KBM-7 (cell line): ENCODE data around the gene KDSR.

ENCODE experiments used
- DNase-seq: peaks from one replicate; pipeline ENCODE4 v3.0.0-alpha.2; 2015
- in situ Hi-C: fragments of 300-500 bp; cut with MboI; formaldehyde crosslinking; loops from 2 replicates; pipeline ENCODE4 v1.14.3; 2020; ENCODE audit warnings: low sequenced_read_pairs, low pct_unique_long_range_greater_than_20kb, mixed read lengths

The KDSR gene

DNA sequence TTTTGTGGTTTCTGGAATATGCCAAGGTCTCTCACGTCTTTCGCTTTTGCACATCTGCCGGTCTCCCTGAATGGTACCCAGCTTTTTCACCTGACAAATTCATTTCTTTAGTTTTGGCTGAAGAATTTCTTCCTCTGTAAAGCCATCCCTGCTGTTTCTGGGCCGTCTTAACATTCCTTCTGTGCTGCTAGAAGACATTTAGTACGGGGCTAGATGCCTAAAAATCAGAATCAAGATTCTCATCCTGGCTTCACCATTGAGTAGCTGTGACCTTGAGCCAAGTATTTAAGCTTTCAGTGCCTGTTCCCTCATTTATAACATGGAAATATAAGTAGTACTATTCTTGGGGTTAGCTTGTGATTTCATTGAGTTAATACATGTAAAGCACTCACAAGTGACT lies 41.0 kb downstream of the KDSR start:
- in situ Hi-C loops, result loop anchor here (25.0 kb wide), 1 partner anchor 739 kb away; no protein-coding TSS in a partner anchor
- no peak for DNase-seq

DNA sequence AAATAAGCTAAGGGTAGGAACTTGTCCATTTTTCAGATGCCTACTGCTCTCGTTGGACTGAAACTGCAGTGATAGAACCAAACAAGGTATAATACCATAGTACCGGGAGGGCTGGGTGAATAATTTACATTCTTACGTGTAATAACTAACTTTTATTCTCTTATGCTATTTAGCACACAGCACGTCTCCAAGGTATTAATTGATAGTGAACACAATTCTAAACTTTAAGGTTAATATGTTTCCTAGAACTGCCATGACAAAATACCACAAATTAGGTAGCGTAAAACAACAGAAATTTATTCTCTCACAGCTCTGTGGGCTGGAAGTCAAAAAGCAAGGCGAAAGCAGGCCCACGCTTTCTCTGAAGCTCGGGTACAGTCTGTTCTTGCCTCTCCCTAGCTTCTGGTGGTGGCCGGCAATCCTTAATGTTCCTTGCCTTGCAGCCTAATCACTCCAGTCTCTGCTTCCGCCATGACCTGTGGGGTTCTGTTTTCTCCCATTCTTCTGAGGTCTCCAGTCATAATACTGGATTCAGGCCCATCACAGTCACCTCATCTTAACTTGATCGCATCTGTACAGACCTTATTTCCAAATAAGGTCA lies 41.8 kb downstream of the KDSR start:
- in situ Hi-C loops, result loop anchor here (25.0 kb wide), 1 partner anchor 738 kb away; no protein-coding TSS in a partner anchor
- no peak for DNase-seq

DNA sequence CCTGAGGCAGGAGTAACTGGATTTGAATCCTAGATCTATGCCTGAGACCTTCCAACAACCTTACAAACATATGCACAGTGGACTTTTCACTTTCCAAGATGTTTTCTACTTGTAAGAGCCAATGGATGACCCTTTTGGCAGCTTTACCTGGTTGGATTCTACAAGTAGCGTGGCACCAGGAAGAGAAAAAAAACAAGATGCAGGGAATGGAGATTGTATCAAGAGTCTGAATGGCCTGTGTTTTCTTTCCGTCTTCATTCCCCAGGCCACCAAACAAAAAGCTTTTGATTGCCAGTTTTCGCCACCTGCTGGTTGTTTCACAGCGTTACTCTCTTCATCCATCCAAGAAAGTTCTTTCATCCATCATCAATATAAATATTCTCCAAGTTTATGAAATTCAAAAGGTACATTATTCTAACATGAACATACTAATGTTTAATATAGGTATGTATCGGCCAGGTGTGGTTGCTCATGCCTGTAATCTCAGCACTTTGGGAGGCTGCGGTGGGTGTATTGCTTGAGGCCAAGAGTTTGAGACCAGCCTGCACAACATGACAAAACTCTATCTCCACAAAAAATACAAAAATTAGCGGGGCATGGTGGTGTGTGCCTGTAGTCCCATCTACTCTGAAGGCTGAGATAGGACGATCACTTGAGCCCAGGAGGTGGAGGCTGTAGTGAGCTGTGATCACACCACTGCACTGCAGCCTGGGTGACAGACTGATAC lies 43.9 kb downstream of the KDSR start:
- peak; percentile 79 for DNase-seq
- in situ Hi-C loops, result loop anchor here (5.0 to 25.0 kb wide), 2 partner anchors 186 to 306 kb away; no protein-coding TSS in a partner anchor

DNA sequence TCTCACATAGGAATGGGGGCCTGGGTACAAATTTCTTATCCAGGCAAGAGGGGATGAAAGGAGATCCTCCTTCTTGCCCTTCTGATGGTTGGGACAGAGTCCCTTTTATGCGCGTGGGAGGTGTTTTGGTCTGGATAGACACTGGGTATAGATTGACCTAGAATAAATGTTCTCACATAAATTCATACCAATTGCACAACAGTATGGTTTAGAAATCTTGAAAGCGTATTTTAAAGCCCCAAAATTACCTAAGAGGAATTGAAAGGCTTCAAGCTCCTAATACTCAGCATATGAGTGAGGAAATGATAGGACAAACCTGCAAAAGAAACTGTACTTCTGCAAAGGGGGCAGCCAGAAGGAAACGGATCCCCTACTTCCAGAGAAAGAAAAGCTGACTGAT lies 44.8 kb downstream of the KDSR start:
- peak; percentile 28 for DNase-seq
- in situ Hi-C loops, result loop anchor here (5.0 to 25.0 kb wide), 2 partner anchors 185 to 305 kb away; no protein-coding TSS in a partner anchor

DNA sequence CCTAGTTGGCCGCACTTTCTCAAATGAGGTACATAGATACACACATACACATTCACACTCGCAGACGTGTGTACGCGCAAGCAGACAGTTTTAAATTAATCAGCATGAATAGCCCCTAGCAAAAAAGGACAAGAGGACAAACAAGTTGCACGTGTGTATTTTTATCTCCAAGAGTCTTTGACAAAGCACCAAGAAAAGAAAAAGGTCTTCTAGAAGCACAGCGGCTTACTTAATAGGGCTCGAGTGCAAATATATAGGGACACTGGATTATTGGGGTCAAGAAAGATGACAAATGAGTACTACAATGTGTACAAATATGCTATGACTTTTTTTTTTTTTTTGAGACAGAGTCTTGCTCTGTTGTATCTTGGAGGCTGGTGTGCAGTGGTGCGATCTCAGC lies 45.7 kb downstream of the KDSR start:
- DNase-seq, result no peak
- in situ Hi-C loops, result loop anchor here (5.0 to 25.0 kb wide), 2 partner anchors 184 to 304 kb away; no protein-coding TSS in a partner anchor

DNA sequence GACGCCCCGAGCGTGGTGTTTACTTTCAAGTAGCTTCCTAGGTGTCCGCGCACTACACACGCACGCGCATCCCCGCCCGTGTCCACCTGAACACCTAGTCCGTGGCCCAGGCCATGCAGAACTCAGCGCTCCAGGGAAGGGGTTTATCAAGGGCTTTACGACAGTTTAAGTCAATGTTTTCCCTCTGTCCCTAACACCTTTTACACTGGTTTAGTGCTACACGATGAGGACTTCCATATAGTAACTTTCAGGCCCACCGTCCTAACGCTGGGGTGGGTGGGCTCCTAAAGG lies 46.1 kb downstream of the KDSR start:
- in situ Hi-C loops, result loop anchor here (5.0 to 25.0 kb wide), 2 partner anchors 184 to 304 kb away; no protein-coding TSS in a partner anchor
- DNase-seq, result no peak

DNA sequence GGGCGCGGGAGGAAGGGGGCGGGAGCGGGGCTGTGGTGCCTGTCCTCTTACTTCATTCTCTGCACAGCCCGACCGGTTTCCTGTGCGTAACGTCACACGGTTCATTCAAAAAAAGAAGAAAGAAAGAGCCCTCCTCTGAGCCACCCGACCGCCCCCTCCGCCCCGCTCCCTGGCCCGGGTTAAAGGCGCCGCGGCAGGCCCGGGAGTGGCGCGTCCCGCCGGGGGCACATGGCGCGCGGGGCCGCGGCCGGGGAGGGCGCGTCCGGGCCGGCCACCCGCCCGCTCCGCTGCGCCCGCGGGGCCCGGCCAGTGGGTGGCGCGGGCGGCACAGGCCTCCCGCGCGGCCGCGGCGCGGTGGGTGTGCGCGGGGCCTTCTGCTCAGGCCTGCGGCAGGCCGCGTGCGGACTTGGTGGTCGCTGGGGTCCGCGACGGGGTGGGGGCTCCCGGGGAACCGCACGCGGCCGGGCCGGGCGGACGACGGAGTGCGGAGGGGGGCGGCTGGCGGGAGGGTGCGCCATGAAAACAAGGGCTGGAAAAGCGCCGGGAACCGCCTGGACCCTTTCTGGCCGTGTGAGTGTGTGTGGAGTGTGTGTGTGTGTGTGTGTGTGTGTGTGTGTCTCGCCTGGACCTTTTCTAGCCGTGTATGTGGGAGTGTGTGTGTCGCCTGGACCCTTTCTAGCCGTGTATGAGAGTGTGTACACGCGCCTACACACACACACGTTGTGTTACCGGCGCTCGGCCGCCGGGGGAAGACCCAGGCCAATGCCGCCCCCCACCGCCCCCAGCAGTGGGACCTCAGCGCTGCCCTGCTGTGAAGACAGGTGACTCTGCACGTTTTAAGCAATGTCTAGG lies 46.7 kb downstream of the KDSR start:
- DNase-seq, result peak; percentile 90
- in situ Hi-C loops, result loop anchor here (5.0 to 25.0 kb wide), 2 partner anchors 183 to 303 kb away; no protein-coding TSS in a partner anchor

DNA sequence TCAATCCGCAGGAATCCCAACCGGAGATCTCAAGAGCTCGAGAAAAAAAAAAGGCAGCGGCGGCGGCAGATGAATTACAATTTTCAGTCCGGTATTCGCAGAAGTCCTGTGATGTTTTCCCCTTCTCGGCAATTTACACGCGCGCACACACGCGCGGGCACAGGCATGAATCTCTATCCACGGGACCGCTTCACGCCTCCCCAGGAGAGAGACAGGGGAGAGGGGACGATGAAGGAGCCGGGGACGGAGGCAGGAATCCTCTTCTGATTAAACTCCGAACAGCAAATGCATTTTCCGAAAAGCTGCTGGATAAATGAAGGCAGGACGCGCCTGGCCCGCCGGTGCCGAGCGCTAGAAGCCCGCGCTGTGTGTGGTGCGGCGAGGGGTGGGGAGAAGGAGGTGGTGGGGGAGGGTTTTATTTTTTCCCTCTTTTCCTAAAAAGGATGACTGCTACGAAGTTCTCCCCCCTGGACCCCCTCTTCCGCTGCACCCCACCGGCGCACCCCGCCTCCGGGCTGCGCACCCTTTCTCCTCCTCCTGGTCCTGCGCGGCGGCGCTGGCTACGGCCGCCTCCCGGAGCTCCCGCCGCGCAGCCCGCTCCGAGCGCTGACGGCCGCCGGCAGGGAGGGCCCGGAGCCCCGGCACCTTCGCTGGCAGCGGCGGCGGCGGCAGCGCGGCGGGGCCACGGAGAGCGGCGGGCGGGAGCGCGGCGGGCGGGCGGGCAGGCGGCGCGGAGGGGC lies 47.5 kb downstream of the KDSR start, which contains the start of gene BCL2:
Gene BCL2 (minus strand): TSS at position 387 of the 740 bp plus-strand sequence.
- in situ Hi-C loops, result loop anchor here (5.0 to 25.0 kb wide), 2 partner anchors 182 to 302 kb away; no protein-coding TSS in a partner anchor

DNA sequence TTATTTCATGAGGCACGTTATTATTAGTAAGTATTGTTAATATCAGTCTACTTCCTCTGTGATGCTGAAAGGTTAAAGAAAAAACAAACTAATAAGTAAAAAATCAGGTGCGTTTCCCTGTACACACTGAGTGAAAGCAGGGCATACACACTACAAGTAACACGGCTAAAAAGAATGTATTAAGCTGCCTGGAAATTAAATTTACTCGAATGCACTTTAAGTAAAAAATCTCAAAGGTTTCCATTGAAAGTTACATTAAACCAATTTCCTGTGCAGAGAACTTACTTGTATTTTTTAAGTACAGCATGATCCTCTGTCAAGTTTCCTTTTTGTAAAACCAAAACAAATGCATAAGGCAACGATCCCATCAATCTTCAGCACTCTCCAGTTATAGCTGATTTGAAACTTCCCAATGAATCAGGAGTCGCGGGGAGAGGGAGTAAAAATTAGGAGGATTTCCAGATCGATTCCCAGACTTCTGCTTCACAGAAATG lies 48.1 kb downstream of the KDSR start:
- DNase-seq, result no peak
- in situ Hi-C loops, result loop anchor here (25.0 kb wide), 1 partner anchor 182 kb away; no protein-coding TSS in a partner anchor

More for the DNA sequence above, 47.5 kb downstream of the KDSR start, which contains the start of gene BCL2:
- peak; percentile 59 for DNase-seq

DNA sequence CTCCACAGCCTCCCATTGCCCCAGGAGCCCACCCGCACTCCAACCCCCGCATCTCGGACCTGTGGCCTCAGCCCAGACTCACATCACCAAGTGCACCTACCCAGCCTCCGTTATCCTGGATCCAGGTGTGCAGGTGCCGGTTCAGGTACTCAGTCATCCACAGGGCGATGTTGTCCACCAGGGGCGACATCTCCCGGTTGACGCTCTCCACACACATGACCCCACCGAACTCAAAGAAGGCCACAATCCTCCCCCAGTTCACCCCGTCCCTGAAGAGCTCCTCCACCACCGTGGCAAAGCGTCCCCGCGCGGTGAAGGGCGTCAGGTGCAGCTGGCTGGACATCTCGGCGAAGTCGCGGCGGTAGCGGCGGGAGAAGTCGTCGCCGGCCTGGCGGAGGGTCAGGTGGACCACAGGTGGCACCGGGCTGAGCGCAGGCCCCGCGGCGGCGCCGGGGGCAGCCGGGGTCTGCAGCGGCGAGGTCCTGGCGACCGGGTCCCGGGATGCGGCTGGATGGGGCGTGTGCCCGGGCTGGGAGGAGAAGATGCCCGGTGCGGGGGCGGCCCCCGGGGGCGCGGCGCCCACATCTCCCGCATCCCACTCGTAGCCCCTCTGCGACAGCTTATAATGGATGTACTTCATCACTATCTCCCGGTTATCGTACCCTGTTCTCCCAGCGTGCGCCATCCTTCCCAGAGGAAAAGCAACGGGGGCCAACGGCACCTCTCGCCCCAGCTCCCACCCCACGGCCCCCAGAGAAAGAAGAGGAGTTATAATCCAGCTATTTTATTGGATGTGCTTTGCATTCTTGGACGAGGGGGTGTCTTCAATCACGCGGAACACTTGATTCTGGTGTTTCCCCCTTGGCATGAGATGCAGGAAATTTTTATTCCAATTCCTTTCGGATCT lies 48.8 kb downstream of the KDSR start:
- peak; percentile 90 for DNase-seq
- in situ Hi-C loops, result loop anchor here (25.0 kb wide), 1 partner anchor 181 kb away; no protein-coding TSS in a partner anchor

DNA sequence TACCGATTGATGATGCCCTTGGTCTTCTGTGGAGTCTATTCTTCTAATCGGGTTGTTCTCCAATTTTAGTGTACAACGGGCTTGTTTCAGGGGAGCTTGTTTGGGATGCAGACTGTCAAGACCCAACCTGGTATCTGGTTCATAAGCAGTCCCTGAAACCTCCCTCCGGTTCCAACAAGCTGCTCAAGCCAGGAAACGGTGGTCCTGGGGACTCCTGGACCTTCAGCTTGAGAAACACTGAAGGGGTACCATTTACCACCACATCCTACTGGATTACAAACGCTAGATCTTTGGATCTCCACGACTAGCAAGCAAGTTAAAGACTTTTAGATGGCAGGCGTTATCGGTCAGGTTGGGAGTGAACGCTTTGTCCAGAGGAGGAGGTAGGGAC lies 49.5 kb downstream of the KDSR start:
- in situ Hi-C loops, result loop anchor here (25.0 kb wide), 1 partner anchor 180 kb away; no protein-coding TSS in a partner anchor
- peak; percentile 16 for DNase-seq

DNA sequence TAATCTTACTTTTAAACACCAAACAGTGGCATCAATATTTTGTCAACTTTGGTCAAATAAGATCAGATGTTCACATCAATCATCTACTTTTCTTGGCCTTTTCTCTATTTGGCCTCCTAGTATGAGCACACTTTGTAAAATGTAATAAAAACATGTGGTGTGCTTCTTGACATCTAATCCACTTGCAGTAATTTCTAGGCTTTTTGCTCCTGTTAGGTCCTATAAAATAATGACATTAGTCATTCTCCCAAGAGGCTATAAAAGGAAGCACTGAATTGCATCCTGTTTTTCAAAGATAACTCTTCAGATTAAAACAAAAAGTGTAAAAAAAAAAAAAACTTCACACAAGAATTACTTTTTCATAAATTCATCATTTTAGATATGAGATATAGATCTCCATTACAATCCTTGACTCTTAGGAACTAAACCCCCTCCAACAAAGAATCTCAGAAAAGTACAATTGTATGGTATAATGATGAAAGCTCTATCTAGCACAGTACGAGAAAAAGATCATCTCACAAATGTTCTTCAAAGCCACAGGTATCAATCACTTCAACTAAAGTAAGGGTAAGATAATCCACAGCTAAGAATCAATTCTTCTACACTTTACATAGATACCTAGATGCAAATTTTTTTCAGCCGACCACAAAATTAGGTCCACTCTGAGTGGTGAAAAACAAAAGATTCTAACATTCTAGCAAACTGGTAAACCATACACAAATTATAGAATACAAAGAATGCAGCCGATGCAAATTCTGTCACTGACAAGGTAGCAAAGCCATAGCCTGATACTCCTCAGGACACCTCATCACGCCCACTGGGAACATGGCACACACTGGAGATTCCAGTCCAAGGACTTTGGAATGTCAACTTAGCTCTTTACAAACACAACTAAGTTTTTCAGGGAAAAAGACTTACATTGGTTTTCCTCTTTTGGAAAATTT lies 50.1 kb downstream of the KDSR start:
- peak; percentile 14 for DNase-seq
- in situ Hi-C loops, result loop anchor here (25.0 kb wide), 1 partner anchor 180 kb away; no protein-coding TSS in a partner anchor

DNA sequence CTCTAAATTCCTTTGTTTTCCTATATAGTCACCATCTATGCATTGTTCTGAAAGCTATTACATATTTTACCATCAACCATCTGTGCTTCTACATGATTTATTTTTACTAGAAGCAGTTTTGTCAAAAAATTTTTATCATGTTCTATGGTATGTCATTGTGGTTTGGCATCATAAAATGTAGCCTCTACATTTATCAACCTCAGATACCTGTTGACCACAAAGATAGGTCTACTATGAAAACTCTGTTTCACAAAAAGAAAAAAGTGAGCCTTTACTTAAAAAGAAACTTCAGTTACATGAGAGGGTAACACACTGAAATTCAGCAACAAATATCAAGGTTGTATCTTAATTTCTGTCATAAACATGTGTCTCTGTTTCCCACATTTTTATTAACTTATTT lies 51.1 kb downstream of the KDSR start:
- in situ Hi-C loops, result loop anchor here (25.0 kb wide), 1 partner anchor 179 kb away; no protein-coding TSS in a partner anchor

DNA sequence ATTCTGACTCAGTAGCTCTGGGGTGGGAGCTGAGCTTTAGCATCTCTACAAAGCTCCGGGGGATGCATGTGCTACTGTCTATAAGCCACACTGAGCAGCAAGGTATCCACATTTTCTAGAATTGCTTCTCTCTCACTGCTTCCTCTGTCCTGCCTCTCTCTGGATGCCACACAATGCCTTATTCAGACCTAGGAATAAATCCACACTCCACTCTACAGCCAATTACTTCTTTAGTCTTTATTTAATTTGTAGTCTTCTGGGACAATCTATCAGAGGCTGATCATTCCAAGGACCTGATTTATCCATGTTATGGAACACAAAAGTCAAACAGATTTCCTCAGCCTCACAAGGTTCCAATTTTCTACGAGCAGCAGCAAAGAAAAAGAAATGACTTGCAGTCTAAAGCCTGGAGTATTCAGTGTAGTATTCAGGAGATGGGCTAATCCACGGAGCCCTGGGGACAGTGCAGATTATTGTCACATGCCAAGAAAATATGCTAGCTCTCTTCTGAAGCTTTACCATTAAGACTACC lies 51.8 kb downstream of the KDSR start:
- in situ Hi-C loops, result loop anchor here (25.0 kb wide), 1 partner anchor 178 kb away; no protein-coding TSS in a partner anchor
- no peak for DNase-seq

More for the DNA sequence above, 51.1 kb downstream of the KDSR start:
- DNase-seq, result no peak

DNA sequence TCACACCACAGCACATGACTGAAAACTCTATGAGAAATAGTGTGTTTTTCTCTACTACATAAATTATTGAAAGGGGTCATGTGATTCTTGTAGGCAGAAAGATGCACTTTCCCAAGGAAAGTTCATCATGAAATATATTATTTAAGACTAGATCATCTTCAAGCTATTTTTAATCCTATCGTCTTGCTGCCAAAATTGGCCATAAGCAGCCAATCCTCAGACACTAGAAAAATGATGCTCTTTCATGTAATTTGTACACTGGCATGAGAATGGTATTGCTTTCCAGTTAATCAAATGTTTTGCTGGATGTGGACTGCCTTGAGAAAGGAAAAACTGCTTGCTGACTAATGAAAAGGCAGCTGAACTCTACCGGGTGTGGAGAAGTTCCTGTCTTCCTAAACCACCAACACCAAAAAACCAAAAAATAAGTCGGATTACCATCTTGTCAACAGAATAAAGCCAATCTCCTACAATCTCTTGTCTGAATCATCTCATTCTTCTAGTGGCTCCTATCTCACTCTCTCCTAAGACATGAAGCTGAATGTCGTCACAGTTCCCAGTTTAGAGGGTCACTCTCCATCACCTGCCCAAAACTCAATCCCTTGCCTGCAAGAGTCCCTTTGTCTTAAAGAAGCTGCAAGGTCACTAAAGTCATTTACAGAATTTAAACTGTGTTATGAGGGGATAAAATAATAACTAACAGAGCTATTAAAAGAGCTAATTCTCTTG lies 52.8 kb downstream of the KDSR start:
- in situ Hi-C loops, result loop anchor here (25.0 kb wide), 1 partner anchor 177 kb away; no protein-coding TSS in a partner anchor
- DNase-seq, result no peak
